Measurements from ENCODE around the gene DUSP8. TPM values are rescaled to one million over a fixed set of nuclear protein-coding genes. Genes with fewer than 3 reads are reported as not detected.

Gene DUSP8
- polyA plus RNA-seq, 2 of the 4 experiments (the other 2 are of a cell fraction) = 0.72 to 2.6 TPM

DNA sequence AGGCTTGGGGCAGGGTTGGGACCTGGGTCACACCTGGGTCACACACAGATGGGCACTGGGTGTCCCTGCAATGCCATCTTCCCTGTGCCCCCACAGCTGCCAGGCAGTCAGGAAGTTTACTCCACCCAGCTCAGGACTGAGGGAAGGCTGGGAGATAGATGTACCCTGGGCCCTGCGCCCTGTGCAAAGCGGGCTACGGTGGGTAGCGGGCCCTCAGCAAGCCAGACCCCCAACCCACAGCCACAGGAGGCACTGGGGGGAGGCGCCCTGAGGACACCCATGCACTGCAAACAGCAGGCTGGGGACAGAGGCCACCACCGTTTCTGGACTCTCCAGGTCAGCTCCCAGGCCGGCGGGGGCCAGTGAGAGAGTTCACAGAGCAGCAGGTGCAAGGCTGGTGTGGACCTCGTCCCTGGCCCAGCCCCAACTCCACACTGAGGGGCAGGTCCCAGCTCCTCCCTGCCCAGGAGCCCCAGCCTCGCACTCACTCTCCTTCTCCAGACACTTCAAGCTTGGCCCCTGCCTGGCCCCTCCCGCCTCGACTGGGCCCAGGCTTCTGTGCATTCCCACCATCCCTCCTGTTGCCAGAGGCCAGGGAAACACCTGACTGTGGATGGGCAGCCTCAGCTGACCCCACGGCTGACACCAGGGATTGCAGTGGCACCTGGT lies 4.9 kb downstream of the DUSP8 start (continued):
- no peak for TF ChIP-seq REST (IDR thresholded peaks at IDR 0.05)

DNA sequence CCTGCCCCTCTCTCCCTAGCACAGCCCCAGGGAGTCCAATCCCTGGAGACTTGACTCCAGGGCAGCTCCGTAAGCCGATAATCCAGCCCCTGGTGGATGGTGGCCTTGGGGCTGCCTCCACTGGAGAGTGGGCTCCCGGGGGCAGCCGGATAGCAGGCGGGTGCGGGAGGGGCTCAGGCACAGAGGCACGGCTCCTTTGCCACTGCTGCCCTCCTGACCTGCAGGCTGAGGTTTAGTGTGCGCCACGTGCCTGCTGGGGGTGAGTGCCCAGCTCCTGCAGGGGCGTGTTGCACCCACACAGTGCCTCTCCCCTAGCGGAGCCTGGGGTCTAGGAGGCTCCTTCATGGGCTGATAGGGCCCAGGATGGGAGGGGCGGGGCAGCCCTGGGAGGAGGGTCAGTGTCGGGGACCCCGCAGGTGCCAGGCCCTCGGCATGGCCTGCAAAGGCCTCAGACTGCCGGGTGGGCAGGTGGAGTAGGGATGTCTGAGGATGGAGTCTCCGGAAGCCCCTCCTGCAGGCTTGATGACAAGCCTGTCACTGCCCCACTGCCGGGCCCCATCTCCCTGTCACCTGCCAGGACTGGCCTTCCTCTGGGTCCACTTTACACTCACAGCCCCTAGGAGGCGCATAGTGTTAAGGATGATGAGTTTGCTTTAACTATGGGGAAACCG lies 5.6 kb downstream of the DUSP8 start:
- ATAC-seq (peak in 1 of 2 experiments; percentile 31; a peak in 2 of 6 replicates), DNase-seq (ENCODE audit: low read depth in 1 of 2, low spot score in 1 of 2) (no peak), FAIRE-seq (no peak)
- Histone ChIP-seq H3K4me2 (no peak overlapping the region), H3K27ac (no peak overlapping the region), H3K4me1 (peaks cover 33% of the 10 kb centered on the region), H3K9me3 (no peaks in the 10 kb centered on the region), H3K4me3 (no peak overlapping the region)
- WGBS (ENCODE audit: missing lambda C conversion rate) = 61% methylated on average over 14 of the region's 20 CpGs
- TF ChIP-seq SMC3 (IDR thresholded peaks at IDR 0.05) = no peak
- TF ChIP-seq TP53 (CRISPR knock-in tag; IDR thresholded peaks at IDR 0.05) = no peak
- TF ChIP-seq MAZ (IDR thresholded peaks at IDR 0.05; ENCODE audit: borderline replicate concordance, low read depth, low read length) = no peak
- no peak for TF ChIP-seq JUN (IDR thresholded peaks at IDR 0.05)
- TF ChIP-seq JUNB (IDR thresholded peaks at IDR 0.05) = no peak
- 0 out of 3 replicates have a peak, but pooled peaks have one; percentile 15 for TF ChIP-seq CTCF (IDR thresholded peaks at IDR 0.05)
- TF ChIP-seq, protein P1, sequence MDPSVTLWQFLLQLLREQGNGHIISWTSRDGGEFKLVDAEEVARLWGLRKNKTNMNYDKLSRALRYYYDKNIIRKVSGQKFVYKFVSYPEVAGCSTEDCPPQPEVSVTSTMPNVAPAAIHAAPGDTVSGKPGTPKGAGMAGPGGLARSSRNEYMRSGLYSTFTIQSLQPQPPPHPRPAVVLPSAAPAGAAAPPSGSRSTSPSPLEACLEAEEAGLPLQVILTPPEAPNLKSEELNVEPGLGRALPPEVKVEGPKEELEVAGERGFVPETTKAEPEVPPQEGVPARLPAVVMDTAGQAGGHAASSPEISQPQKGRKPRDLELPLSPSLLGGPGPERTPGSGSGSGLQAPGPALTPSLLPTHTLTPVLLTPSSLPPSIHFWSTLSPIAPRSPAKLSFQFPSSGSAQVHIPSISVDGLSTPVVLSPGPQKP (IDR thresholded peaks at IDR 0.05; ENCODE audit: low read depth, low read length) = no peak
- CTCF ChIA-PET = interaction anchor here (0.6 to 26.3 kb wide), 9 partner anchors 9 to 75 kb away, joined by 3 to 719 read pairs (median 3); no protein-coding TSS in a partner anchor
- POLR2A ChIA-PET = no interaction called here

DNA sequence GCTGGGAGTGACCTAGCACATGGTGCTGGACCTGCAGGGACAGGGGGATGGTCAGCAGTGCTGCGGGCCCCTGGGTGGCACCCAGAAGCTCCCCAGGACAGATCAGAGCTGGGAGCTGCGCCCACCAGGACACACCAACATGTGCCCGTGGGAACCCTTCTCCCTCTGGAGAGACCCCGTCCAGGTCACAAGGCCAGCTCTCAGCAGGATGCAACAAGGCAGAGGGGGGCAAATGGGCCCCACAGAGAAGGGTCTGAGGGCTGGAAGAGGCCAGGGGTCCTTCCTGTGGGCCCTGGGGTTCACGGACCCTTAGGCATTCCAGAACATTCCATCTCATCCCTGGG lies 6.2 kb downstream of the DUSP8 start:
- H3K4me3 ChIP-seq = no peak overlapping the region
- no peak overlapping the region for H3K4me2 ChIP-seq
- 94% methylated on average over 2 of the region's 5 CpGs for WGBS (ENCODE audit: missing lambda C conversion rate)
- FAIRE-seq (no peak), ATAC-seq (no peak), DNase-seq (ENCODE audit: low read depth in 1 of 2, low spot score in 1 of 2) (no peak)
- peaks cover 32% of the 10 kb centered on the region for H3K4me1 ChIP-seq
- CTCF ChIA-PET = interaction anchor here (0.6 to 26.3 kb wide), 8 partner anchors 9 to 75 kb away, joined by 3 to 719 read pairs (median 3); no protein-coding TSS in a partner anchor
- POLR2A ChIA-PET = no interaction called here
- H3K27ac ChIP-seq = no peak overlapping the region
- no peaks in the 10 kb centered on the region for H3K9me3 ChIP-seq
- TF ChIP-seq HOXB13 (CRISPR knock-in tag; IDR thresholded peaks at IDR 0.05; ENCODE audit: low read depth) = no peak
- TF ChIP-seq NFE2L2 (conservative IDR thresholded peaks at IDR 0.05; ENCODE audit: low read length) = no peak
- no peak for TF ChIP-seq ZNF302 (CRISPR knock-in tag; IDR thresholded peaks at IDR 0.05)
- no peak for TF ChIP-seq TFCP2L1 (CRISPR knock-in tag; IDR thresholded peaks at IDR 0.05)
- no peak for TF ChIP-seq CBX8 (IDR thresholded peaks at IDR 0.05)
- TF ChIP-seq MAFK (IDR thresholded peaks at IDR 0.05; ENCODE audit: partially characterized antibody) = no peak
- TF ChIP-seq EP300 (IDR thresholded peaks at IDR 0.05) = no peak
- no peak for TF ChIP-seq NR3C1 (IDR thresholded peaks at IDR 0.05)
- no peak for TF ChIP-seq E2F6 (IDR thresholded peaks at IDR 0.05; ENCODE audit: borderline replicate concordance, low read depth)
- TF ChIP-seq POLR2AphosphoS2 (conservative IDR thresholded peaks at IDR 0.05; ENCODE audit: low read length) = no peak
- no peak for TF ChIP-seq RARB (CRISPR knock-in tag; IDR thresholded peaks at IDR 0.05)

Measured in A549 (cell line).